Neural crest cell (in vitro differentiated cells): ENCODE results near the gene SLC4A11. TPM values are rescaled to one million over a fixed set of nuclear protein-coding genes. Genes with fewer than 3 reads are reported as not detected.

Source experiments
- DNase-seq: peaks from one replicate; pipeline ENCODE4 v3.0.0; 2021; ENCODE audit warnings: low read depth, mixed read lengths, low spot score
- H3K27ac Mint-ChIP-seq: one replicate; pipeline ENCODE4 v1.8.0; 2021; ENCODE audit warnings: mild to moderate bottlenecking, mixed read lengths; ENCODE audit not compliant: unreplicated experiment
- H3K27me3 Mint-ChIP-seq: 2 replicates; pipeline ENCODE4 v1.8.0; 2021; ENCODE audit warnings: low read depth, mild to moderate bottlenecking, mixed read lengths
- H3K36me3 Mint-ChIP-seq: 2 replicates; pipeline ENCODE4 v1.8.0; 2021; ENCODE audit warnings: low read depth, mild to moderate bottlenecking, mixed read lengths
- H3K4me1 Mint-ChIP-seq: 2 replicates; pipeline ENCODE4 v1.8.0; 2021; ENCODE audit warnings: mixed read lengths
- H3K4me3 Mint-ChIP-seq: one replicate; pipeline ENCODE4 v1.8.0; 2021; ENCODE audit warnings: mild to moderate bottlenecking, mixed read lengths
- H3K9me3 Mint-ChIP-seq: 2 replicates; pipeline ENCODE4 v1.8.0; 2021; ENCODE audit warnings: mixed read lengths
- long read RNA-seq: library from polyadenylated mRNA; unstranded; transcript quantifications from one replicate; pipeline ENCODE4 v2.0.0, GENCODE V29; 2020
- total RNA-seq: library from RNA; stranded (reverse); gene quantifications from 2 replicates; pipeline ENCODE4 v1.2.1, GENCODE V29; 2021
- TF ChIP-seq, protein P1 (sequence below): fragments of 200-600 bp; sonication (generic); conservative IDR thresholded peaks from 2 replicates; pipeline ENCODE4 v1.5.0; 2021; ENCODE audit warnings: antibody characterized with exemption, mild to moderate bottlenecking

SLC4A11 gene
- total RNA-seq = 0.55 and 0.89 TPM in 2 replicates
- long read RNA-seq = 0 reads

DNA sequence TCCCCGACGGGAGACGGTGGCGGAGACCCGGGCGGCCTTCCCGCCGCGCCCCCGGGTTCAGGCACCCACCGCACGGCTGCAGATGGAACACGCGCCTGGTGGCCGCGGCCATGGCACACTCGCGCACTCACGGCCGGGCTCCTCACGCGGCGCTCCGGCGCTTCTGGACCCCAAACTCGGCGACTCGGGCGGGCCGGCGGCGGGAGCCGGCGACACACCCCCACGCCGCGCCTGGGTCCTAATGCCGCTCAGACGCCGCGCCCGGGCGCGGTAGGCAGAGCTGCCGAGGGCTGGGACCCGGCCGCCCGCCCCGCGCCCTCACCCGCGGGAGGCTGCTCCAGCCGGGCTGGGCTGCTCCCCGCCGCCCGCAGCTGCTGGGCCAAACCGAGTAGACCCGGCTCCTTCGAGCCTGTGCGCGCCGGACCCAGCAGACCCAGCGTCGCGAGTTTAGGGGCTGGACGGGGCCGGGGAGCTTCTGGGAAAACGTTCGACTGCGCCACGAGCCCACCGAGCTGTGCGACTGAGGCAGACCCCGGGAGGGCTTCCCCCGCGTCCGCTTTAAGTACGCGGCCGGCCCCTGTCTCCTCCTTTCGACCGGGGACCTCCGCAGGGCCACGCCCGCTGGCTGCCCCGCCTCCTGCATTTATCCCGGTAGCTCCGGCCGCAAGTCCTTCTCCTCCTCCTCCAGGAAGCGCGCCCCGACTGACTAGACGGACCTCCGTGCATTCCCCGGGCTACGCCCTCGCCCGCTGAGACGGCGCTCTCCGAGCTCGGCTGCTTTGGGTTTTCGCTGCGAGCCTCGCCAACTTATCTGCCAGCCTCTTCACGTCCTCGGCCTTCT lies at the start of gene SLC4A11:
Gene SLC4A11 (minus strand): TSS at position 165 of the 841 bp plus-strand sequence. CDS start 53 bp downstream, at position 112.
- no peaks in the 10 kb centered on the region for H3K36me3 Mint-ChIP-seq
- H3K4me1 Mint-ChIP-seq = peaks cover 8% of the 10 kb centered on the region
- H3K4me3 Mint-ChIP-seq = peak within 1 kb of the TSS; percentile 86
- TF ChIP-seq, protein P1, sequence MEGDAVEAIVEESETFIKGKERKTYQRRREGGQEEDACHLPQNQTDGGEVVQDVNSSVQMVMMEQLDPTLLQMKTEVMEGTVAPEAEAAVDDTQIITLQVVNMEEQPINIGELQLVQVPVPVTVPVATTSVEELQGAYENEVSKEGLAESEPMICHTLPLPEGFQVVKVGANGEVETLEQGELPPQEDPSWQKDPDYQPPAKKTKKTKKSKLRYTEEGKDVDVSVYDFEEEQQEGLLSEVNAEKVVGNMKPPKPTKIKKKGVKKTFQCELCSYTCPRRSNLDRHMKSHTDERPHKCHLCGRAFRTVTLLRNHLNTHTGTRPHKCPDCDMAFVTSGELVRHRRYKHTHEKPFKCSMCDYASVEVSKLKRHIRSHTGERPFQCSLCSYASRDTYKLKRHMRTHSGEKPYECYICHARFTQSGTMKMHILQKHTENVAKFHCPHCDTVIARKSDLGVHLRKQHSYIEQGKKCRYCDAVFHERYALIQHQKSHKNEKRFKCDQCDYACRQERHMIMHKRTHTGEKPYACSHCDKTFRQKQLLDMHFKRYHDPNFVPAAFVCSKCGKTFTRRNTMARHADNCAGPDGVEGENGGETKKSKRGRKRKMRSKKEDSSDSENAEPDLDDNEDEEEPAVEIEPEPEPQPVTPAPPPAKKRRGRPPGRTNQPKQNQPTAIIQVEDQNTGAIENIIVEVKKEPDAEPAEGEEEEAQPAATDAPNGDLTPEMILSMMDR = no peak
- H3K27ac Mint-ChIP-seq = no peak within 1 kb of the TSS
- H3K27me3 Mint-ChIP-seq = peaks cover 89% of the 10 kb centered on the region
- DNase-seq = peak; percentile 22
- H3K9me3 Mint-ChIP-seq = no peaks in the 10 kb centered on the region

DNA sequence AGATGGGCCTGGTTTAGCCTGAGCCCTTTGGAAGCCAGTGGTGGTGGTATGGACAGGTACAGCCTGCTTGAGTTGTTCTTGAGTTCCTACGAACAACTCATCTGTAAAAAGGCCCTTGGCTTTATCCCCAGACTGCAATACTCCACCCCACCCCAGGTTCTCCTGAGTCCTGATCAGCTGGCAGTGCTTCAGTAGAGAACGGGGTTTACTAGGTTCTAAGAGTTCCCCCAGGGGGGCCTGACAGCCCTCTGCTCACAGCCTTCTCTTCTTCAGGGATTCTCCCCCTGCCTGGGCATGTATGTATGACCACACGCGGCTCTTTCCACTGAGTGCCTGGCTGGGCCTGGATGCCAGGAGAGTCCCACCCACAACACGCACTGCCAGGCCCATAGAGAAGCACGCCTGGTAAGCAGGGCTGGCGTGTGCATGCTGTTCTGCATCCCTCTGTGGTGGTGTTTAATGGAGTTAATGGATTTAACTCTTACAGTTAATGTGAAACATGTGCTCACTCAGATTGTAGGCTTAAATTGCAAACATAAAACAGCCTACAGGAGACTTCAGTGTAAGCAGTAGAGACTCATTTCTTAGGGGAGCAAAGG lies 44.3 kb upstream of the SLC4A11 start:
- TF ChIP-seq, protein P1 = no peak
- H3K27me3 Mint-ChIP-seq = no peaks in the 10 kb centered on the region
- H3K4me1 Mint-ChIP-seq = no peaks in the 10 kb centered on the region
- peaks cover 4% of the 10 kb centered on the region for H3K36me3 Mint-ChIP-seq
- peak overlapping the region; percentile 63 for H3K27ac Mint-ChIP-seq
- no peaks in the 10 kb centered on the region for H3K9me3 Mint-ChIP-seq
- no peak for DNase-seq
- H3K4me3 Mint-ChIP-seq = no peak overlapping the region

DNA sequence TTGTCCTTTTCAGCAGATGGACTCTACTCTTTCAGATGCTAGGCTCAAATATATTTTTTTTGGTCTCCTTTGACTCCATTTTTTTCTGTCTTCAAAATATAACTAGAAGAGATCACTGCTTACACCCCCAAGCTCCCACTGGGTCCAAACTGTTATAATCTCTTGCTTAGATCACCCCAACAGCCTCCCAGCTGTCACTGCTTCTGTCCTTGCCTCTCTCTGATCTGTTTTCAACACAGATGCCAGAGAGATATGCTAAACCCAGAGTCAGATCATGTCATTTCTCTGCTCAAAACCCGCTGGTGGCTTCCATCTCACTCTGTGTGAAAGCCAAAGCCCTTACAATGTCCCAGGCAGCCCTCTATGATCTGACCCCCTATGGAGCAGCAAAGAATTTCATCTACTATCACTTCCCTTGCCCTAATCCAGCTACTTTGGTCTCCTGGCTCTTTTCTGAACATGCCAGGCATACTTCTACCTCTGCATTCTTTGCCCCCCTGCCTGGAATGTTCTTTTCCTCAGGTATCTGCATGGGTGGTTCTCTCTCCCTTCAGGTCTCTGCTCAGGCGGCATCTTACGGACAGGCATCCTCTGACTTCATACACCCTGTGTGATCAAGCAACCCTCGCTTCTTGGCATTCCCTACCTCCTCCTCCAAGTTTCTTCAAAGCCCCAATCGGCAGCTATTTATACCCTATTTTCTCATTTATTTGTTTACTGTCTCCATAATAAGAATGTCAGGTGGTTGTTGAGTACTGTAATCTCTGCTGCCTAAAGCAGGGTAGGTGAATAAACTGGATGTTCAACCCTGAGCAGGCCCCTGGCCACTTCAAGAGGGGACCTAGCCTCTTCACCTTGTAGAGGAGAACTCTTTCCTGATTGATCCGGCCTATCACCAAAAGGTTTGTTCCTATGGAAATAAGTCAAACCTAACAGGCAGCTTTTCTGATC lies 43.6 kb upstream of the SLC4A11 start:
- peaks cover 4% of the 10 kb centered on the region for H3K36me3 Mint-ChIP-seq
- no peaks in the 10 kb centered on the region for H3K27me3 Mint-ChIP-seq
- no peaks in the 10 kb centered on the region for H3K9me3 Mint-ChIP-seq
- TF ChIP-seq, protein P1 = no peak
- H3K4me3 Mint-ChIP-seq = no peak overlapping the region
- H3K4me1 Mint-ChIP-seq = no peaks in the 10 kb centered on the region
- no peak for DNase-seq
- no peak overlapping the region for H3K27ac Mint-ChIP-seq

DNA sequence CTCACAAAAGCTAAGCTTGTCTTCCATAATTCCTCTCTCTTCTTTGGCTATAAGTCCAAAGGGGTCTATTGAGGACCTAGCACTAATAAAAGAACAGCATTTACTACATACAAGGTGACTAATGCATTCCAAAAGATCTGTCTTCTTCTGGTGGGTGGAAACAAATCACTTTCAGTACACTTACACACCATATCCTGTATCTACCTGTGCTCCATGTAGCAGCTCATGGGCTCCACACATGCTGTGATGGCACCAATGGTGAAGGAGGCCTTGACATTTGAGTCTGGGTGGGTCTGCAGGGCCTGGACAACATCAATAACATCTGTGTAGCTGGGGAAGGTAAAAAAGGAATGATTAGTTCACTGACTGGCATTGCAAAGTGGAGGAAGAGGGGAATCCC lies 42.4 kb upstream of the SLC4A11 start:
- Mint-ChIP-seq H3K9me3 (no peaks in the 10 kb centered on the region), H3K27ac (no peak overlapping the region), H3K36me3 (peaks cover 7% of the 10 kb centered on the region), H3K4me3 (no peak overlapping the region), H3K27me3 (no peaks in the 10 kb centered on the region), H3K4me1 (no peaks in the 10 kb centered on the region)
- DNase-seq = no peak
- TF ChIP-seq, protein P1 = no peak

DNA sequence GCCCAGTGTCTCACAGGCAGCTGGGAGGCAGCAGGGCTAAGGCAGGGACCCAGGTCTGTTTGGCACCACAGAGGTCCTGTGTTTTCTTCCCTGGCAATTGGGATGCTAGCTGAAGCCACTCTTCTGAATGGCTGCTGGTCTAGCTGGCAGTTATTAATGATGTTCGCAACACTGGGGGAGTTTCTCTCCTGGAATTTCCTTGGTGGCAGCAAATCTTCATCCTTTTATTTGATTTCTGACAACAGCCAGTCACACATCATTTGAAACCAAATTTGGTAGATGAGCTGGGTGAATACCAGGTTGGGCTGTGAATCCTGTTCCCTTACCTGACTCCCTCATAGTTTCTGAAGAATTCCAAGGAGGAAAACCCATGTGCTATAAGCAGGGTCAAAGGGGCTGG lies 40.8 kb upstream of the SLC4A11 start:
- peaks cover 7% of the 10 kb centered on the region for H3K36me3 Mint-ChIP-seq
- no peaks in the 10 kb centered on the region for H3K27me3 Mint-ChIP-seq
- no peaks in the 10 kb centered on the region for H3K4me1 Mint-ChIP-seq

More for the DNA sequence above, 40.8 kb upstream of the SLC4A11 start:
- Mint-ChIP-seq H3K27ac (no peak overlapping the region), H3K4me3 (no peak overlapping the region), H3K9me3 (no peaks in the 10 kb centered on the region)
- DNase-seq = no peak
- TF ChIP-seq, protein P1 = no peak
